IMR-90 (cell line): Measurements from ENCODE around the gene GPATCH2L. TPM values are rescaled to one million over a fixed set of nuclear protein-coding genes. Genes with fewer than 3 reads are reported as not detected.

Experiments used
- ATAC-seq: fragments of 200-7000 bp; cut with Tn5 transposase; 2 replicates; pipeline ENCODE4 v1.9.1; 2020; ENCODE audit warnings: low read depth, mild to moderate bottlenecking, moderate library complexity
- BruUV-seq: library from RNA; stranded (reverse); fragments of 400-500 nt; replicated peaks from 2 replicates; lab custom pipeline; 2021; lab: Mats Ljungman, UMichigan
- CTCF ChIA-PET: fragments of 300-600 bp; formaldehyde crosslinking; extraction: SDS; loops from one replicate; lab custom pipeline; 2021; ENCODE audit warnings: antibody characterized with exemption; lab: Yijun Ruan, JAX
- POLR2A ChIA-PET: fragments of 300-600 bp; sonication (Branson Sonifier 250); formaldehyde crosslinking; loops from one replicate; lab custom pipeline; 2022; ENCODE audit warnings: antibody characterized with exemption; ENCODE audit not compliant: unreplicated experiment; lab: Charles Lee
- DNase-seq: peaks from one replicate; pipeline ENCODE4 v3.0.0; 2013
- H2AFZ ChIP-seq: replicated peaks from 2 replicates; pipeline ENCODE3; 2013; ENCODE audit warnings: low read length, mild to moderate bottlenecking; ENCODE audit not compliant: poor library complexity
- H2AK5ac ChIP-seq: 2 replicates; pipeline ENCODE4 v1.6.1; 2013; ENCODE audit warnings: low read depth, low read length, inconsistent platforms
- H2AK9ac ChIP-seq: replicated peaks from 2 replicates; pipeline ENCODE3; 2013; ENCODE audit warnings: mild to moderate bottlenecking, low read depth, low read length, moderate library complexity; ENCODE audit not compliant: poor library complexity
- H2BK120ac ChIP-seq: 2 replicates; pipeline ENCODE4 v1.6.1; 2013; ENCODE audit warnings: low read depth, low read length, inconsistent platforms
- H2BK15ac ChIP-seq: 3 replicates; pipeline ENCODE4 v1.6.1; 2013; ENCODE audit warnings: low read depth, low read length, inconsistent platforms
- H2BK20ac ChIP-seq: 2 replicates; pipeline ENCODE4 v1.6.1; 2013; ENCODE audit warnings: low read depth, mild to moderate bottlenecking, inconsistent platforms, low read length, moderate library complexity
- H2BK5ac ChIP-seq: 2 replicates; pipeline ENCODE4 v1.6.1; 2013; ENCODE audit warnings: mild to moderate bottlenecking, low read depth, low read length, inconsistent platforms; ENCODE audit not compliant: poor library complexity, severe bottlenecking
- H3K14ac ChIP-seq: replicated peaks from 2 replicates; pipeline ENCODE4 v1.6.1; 2013; ENCODE audit warnings: low read depth, low read length, inconsistent platforms
- H3K18ac ChIP-seq: 2 replicates; pipeline ENCODE4 v1.6.1; 2013; ENCODE audit warnings: low read depth, low read length, control low read depth
- H3K23ac ChIP-seq: 2 replicates; pipeline ENCODE4 v1.6.1; 2013; ENCODE audit warnings: low read depth, low read length, inconsistent platforms
- H3K27ac ChIP-seq: 2 replicates; pipeline ENCODE4 v1.5.1; 2013; ENCODE audit warnings: mild to moderate bottlenecking, control low read depth, low read length; ENCODE audit not compliant: insufficient read depth
- H3K27me3 ChIP-seq: 2 replicates; pipeline ENCODE4 v1.6.1; 2013; ENCODE audit warnings: low read length; ENCODE audit not compliant: control insufficient read depth, insufficient read depth
- H3K36me3 ChIP-seq: 2 replicates; pipeline ENCODE4 v1.6.1; 2013; ENCODE audit warnings: low read length, mixed read lengths; ENCODE audit not compliant: control insufficient read depth, insufficient read depth
- H3K4ac ChIP-seq: 2 replicates; pipeline ENCODE4 v1.6.1; 2013; ENCODE audit warnings: low read depth, low read length, inconsistent platforms
- H3K4me1 ChIP-seq: 2 replicates; pipeline ENCODE4 v1.6.1; 2013; ENCODE audit warnings: low read length, mixed read lengths; ENCODE audit not compliant: control insufficient read depth, insufficient read depth
- H3K4me2 ChIP-seq: 2 replicates; pipeline ENCODE4 v1.6.1; 2013; ENCODE audit warnings: low read depth, mild to moderate bottlenecking, control low read depth, low read length, moderate library complexity
- H3K4me3 ChIP-seq: 2 replicates; pipeline ENCODE4 v1.5.1; 2013; ENCODE audit warnings: low read depth, mild to moderate bottlenecking, control low read depth, low read length, moderate library complexity; ENCODE audit not compliant: insufficient read depth
- H3K56ac ChIP-seq: 2 replicates; pipeline ENCODE4 v1.6.1; 2013; ENCODE audit warnings: low read length, inconsistent platforms; ENCODE audit not compliant: insufficient read depth; ENCODE audit errors: extremely low read depth
- H3K79me1 ChIP-seq, 2 experiments: 2 replicates each; pipeline ENCODE4 v1.6.1; 2013; ENCODE audit warnings: low read length in 2 of 2, inconsistent platforms in 1 of 2, low read depth in 1 of 2
- H3K9ac ChIP-seq: 2 replicates; pipeline ENCODE4 v1.6.1; 2013; ENCODE audit warnings: low read depth, low read length, control low read depth
- H3K9me1 ChIP-seq: 2 replicates; pipeline ENCODE4 v1.6.1; 2013; ENCODE audit warnings: low read length, inconsistent platforms; ENCODE audit not compliant: insufficient read depth
- H3K9me3 ChIP-seq: 2 replicates; pipeline ENCODE4 v1.6.1; 2013; ENCODE audit warnings: low read length; ENCODE audit not compliant: control insufficient read depth, insufficient read depth
- H4K20me1 ChIP-seq: 2 replicates; pipeline ENCODE4 v1.6.1; 2013; ENCODE audit warnings: low read length, inconsistent platforms; ENCODE audit not compliant: insufficient read depth
- H4K5ac ChIP-seq: 2 replicates; pipeline ENCODE4 v1.6.1; 2013; ENCODE audit warnings: mild to moderate bottlenecking, low read depth, low read length, control low read depth
- H4K8ac ChIP-seq, 2 experiments: 2 replicates each; pipeline ENCODE4 v1.6.1; 2013; ENCODE audit warnings: low read depth in 2 of 2, low read length in 2 of 2, control low read depth in 1 of 2, inconsistent platforms in 1 of 2
- H4K91ac ChIP-seq: 2 replicates; pipeline ENCODE4 v1.6.1; 2013; ENCODE audit warnings: low read depth, low read length, inconsistent platforms; ENCODE audit not compliant: insufficient read depth
- CEBPB ChIP-seq: IDR thresholded peaks from 2 replicates; pipeline ENCODE4 v1.6.1; 2012; ENCODE audit warnings: low read depth, low read length, improper control_type of control experiment
- MAFK ChIP-seq: IDR thresholded peaks from 2 replicates; pipeline ENCODE4 v1.6.1; 2012; ENCODE audit warnings: low read depth, low read length, improper control_type of control experiment
- RAD21 ChIP-seq: IDR thresholded peaks from 2 replicates; pipeline ENCODE4 v1.6.1; 2012; ENCODE audit warnings: low read length, improper control_type of control experiment
- WGBS, 2 experiments: methylation state at CpG; one replicate each; pipeline versions ENCODE4 v1.1.5 to v1.1.7; 2013; ENCODE audit warnings: missing lambda C conversion rate in 2 of 2; ENCODE audit not compliant: insufficient read length in 1 of 2; ENCODE audit errors: extremely low coverage in 2 of 2; 5-methylcytosine and 5-hydroxymethylcytosine counted together
- dilution Hi-C: fragments of 300-500 bp; cut with HindIII; formaldehyde crosslinking; loops from one replicate; pipeline ENCODE4 v1.14.3; 2018; ENCODE audit warnings: low sequenced_read_pairs; ENCODE audit not compliant: unreplicated experiment
- in situ Hi-C: fragments of 300-500 bp; cut with MboI; formaldehyde crosslinking; loops from 3 replicates; pipeline ENCODE4 v1.14.3; 2019; ENCODE audit warnings: low sequenced_read_pairs, inconsistent platforms, mixed read lengths
- intact Hi-C: fragments of 100-400 bp; cut with micrococcal nuclease; formaldehyde crosslinking; loops from 2 replicates; pipeline ENCODE4 v1.10.0; 2022
- polyA plus RNA-seq, 3 experiments: library from polyadenylated mRNA; depleted of rRNA; stranded (reverse); fragments of >200 nt; gene quantifications; 2 replicates each; pipeline ENCODE4 v1.2.3, GENCODE V29; 2012; ENCODE audit warnings: low replicate concordance in 1 of 3
- total RNA-seq: library from RNA; depleted of rRNA; stranded (reverse); fragments of >200 nt; gene quantifications from 2 replicates; pipeline ENCODE4 v1.2.3, GENCODE V29; 2012

The GPATCH2L gene
- total and polyA plus RNA-seq, 2 of the 4 experiments (the other 2 are of a cell fraction): 15.6 to 51.4 TPM

- H3K4ac ChIP-seq: no peak overlapping the region
- H3K14ac ChIP-seq: no peak overlapping the region
- no peak overlapping the region for H3K18ac ChIP-seq
- no peaks in the 10 kb centered on the region for H3K9me1 ChIP-seq
- no peak overlapping the region for H2AK9ac ChIP-seq
- intact Hi-C loops (no loop called here), dilution Hi-C loops (no loop called here), in situ Hi-C loops (no loop called here)
- no peaks in the 10 kb centered on the region for H4K20me1 ChIP-seq
- H3K36me3 ChIP-seq: no peaks in the 10 kb centered on the region
- WGBS, 2 experiments: no CpG with 5 or more reads among the region's 3 CpGs
- BruUV-seq: no TSS peak
- no peak for ATAC-seq
- ChIA-PET POLR2A (no interaction called here), CTCF (no interaction called here)
- no peak overlapping the region for H2BK120ac ChIP-seq
- no peak overlapping the region for H2BK20ac ChIP-seq
- no peak overlapping the region for H3K56ac ChIP-seq
- H3K4me3 ChIP-seq: no peak overlapping the region
- H4K91ac ChIP-seq: no peak overlapping the region
- no peak overlapping the region for H2AFZ ChIP-seq
- H3K9ac ChIP-seq: no peak overlapping the region
- no peak overlapping the region for H4K8ac ChIP-seq
- no peak overlapping the region for H3K23ac ChIP-seq
- H2BK5ac ChIP-seq: no peak overlapping the region
- H3K27ac ChIP-seq: no peak overlapping the region
- no peaks in the 10 kb centered on the region for H3K9me3 ChIP-seq
- DNase-seq: no peak
- no peak overlapping the region for H2BK15ac ChIP-seq
- no peak overlapping the region for H2AK5ac ChIP-seq
- no peaks in the 10 kb centered on the region for H3K27me3 ChIP-seq
- no peaks in the 10 kb centered on the region for H3K79me1 ChIP-seq
- no peak overlapping the region for H3K4me2 ChIP-seq
- no peak overlapping the region for H4K5ac ChIP-seq
- TF ChIP-seq RAD21: no peak
- no peak for TF ChIP-seq MAFK
- TF ChIP-seq CEBPB: peak; percentile 52
- no peaks in the 10 kb centered on the region for H3K4me1 ChIP-seq
Measured at GRCh38 chr14:76217179-76217578, 65.5 kb downstream of the GPATCH2L start.
